HepG2 (cell line): Measurements from ENCODE around the gene HOXA4. TPM values are rescaled to one million over a fixed set of nuclear protein-coding genes. Genes with fewer than 3 reads are reported as not detected.

Experiments
- CREM ChIP-seq, 2 experiments: sonication (generic) in 1 of 2; formaldehyde crosslinking in 1 of 2; IDR thresholded peaks; 2 replicates each; pipeline versions ENCODE4 v1.4.0 to v1.6.1; 2016 to 2020; ENCODE audit warnings: antibody characterized with exemption in 1 of 2, mild to moderate bottlenecking in 1 of 2, missing genetic modification reagents in 1 of 2
- GATAD2A ChIP-seq: IDR thresholded peaks from 2 replicates; pipeline ENCODE4 v1.6.1; 2016
- GFI1 ChIP-seq: sonication (generic); formaldehyde crosslinking; IDR thresholded peaks from 2 replicates; pipeline ENCODE4 v1.5.0; 2020; ENCODE audit warnings: missing genetic modification reagents, mild to moderate bottlenecking, borderline replicate concordance
- KDM5A ChIP-seq: fragments of 200-600 bp; sonication (generic); IDR thresholded peaks from 2 replicates; pipeline ENCODE4 v1.7.0; 2018; ENCODE audit warnings: antibody characterized with exemption, mild to moderate bottlenecking, low read length, borderline replicate concordance
- MAZ ChIP-seq, 2 experiments: sonication (generic) in 1 of 2; formaldehyde crosslinking in 1 of 2; IDR thresholded peaks; 2 replicates each; pipeline versions ENCODE4 v1.5.0 to v1.6.1; 2012 to 2020; ENCODE audit warnings: low read depth in 2 of 2, mild to moderate bottlenecking in 2 of 2, borderline replicate concordance in 1 of 2, improper control_type of control experiment in 1 of 2, low read length in 1 of 2, missing genetic modification reagents in 1 of 2, moderate library complexity in 1 of 2
- MXI1 ChIP-seq: IDR thresholded peaks from 3 replicates; pipeline ENCODE4 v1.6.1; 2012; ENCODE audit warnings: low read depth, low read length, inconsistent platforms, borderline replicate concordance
- SALL1 ChIP-seq: sonication (generic); formaldehyde crosslinking; IDR thresholded peaks from 2 replicates; pipeline ENCODE4 v1.8.0; 2022; ENCODE audit warnings: mild to moderate bottlenecking, missing genetic modification reagents
- STAG1 ChIP-seq: sonication (generic); formaldehyde crosslinking; IDR thresholded peaks from 2 replicates; pipeline ENCODE4 v1.4.0; 2020; ENCODE audit warnings: missing genetic modification reagents
- ZC3H13 ChIP-seq: sonication (generic); formaldehyde crosslinking; IDR thresholded peaks from 2 replicates; pipeline ENCODE4 v1.8.1; 2023; ENCODE audit warnings: mild to moderate bottlenecking, missing genetic modification reagents, moderate library complexity
- ZNF318 ChIP-seq: sonication (generic); formaldehyde crosslinking; IDR thresholded peaks from 2 replicates; pipeline ENCODE4 v1.4.0; 2020; ENCODE audit warnings: mild to moderate bottlenecking, missing genetic modification reagents
- polyA plus RNA-seq, 8 experiments: library from polyadenylated mRNA; depleted of rRNA in 3 of 8; stranded (reverse) in 7 of 8; unstranded in 1 of 8; fragments of >200 nt; fragmentation: Illumina TruSeq in 4 of 8; extraction: Trizol in 4 of 8; gene quantifications; 2 replicates each; pipeline versions ENCODE4 v1.2.1 to v1.2.3, GENCODE V29; 2011 to 2016; ENCODE audit warnings: low read depth in 4 of 8, missing spikeins in 1 of 8, mixed read lengths in 1 of 8; ENCODE audit not compliant: insufficient read depth in 1 of 8
- total RNA-seq, 5 experiments: library from RNA; depleted of rRNA; stranded (reverse); fragments of >200 nt; fragmentation: Illumina TruSeq; extraction: Trizol; gene quantifications; 2 replicates each; pipeline ENCODE4 v1.2.3, GENCODE V29; 2016; ENCODE audit warnings: low read depth in 1 of 5
- TF ChIP-seq, protein P1 (sequence below): sonication (generic); formaldehyde crosslinking; IDR thresholded peaks from 2 replicates; pipeline ENCODE4 v1.9.0; 2022; ENCODE audit warnings: missing genetic modification reagents, mild to moderate bottlenecking, borderline replicate concordance
- TF ChIP-seq, protein P2 (sequence below): sonication (generic); formaldehyde crosslinking; IDR thresholded peaks from 2 replicates; pipeline ENCODE4 v1.5.0; 2020; ENCODE audit warnings: mild to moderate bottlenecking, missing genetic modification reagents, moderate library complexity

Gene HOXA4
- total and polyA plus RNA-seq, 2 of the 13 experiments (the other 11 are each of a cell fraction or from before 2014, with no cell fraction given): 2.4 to 5.4 TPM

- TF ChIP-seq, protein P1, sequence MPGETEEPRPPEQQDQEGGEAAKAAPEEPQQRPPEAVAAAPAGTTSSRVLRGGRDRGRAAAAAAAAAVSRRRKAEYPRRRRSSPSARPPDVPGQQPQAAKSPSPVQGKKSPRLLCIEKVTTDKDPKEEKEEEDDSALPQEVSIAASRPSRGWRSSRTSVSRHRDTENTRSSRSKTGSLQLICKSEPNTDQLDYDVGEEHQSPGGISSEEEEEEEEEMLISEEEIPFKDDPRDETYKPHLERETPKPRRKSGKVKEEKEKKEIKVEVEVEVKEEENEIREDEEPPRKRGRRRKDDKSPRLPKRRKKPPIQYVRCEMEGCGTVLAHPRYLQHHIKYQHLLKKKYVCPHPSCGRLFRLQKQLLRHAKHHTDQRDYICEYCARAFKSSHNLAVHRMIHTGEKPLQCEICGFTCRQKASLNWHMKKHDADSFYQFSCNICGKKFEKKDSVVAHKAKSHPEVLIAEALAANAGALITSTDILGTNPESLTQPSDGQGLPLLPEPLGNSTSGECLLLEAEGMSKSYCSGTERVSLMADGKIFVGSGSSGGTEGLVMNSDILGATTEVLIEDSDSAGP (CRISPR knock-in tag): 0 out of 2 replicates have a peak, but pooled peaks have one; percentile 45
- no peak for TF ChIP-seq GATAD2A (CRISPR knock-in tag)
- no peak for TF ChIP-seq MAZ (IDR thresholded peaks at IDR 0.05; ENCODE audit: borderline replicate concordance, low read depth, low read length)
- TF ChIP-seq MAZ (CRISPR knock-in tag; IDR thresholded peaks at IDR 0.05; ENCODE audit: low read depth): 0 out of 2 replicates have a peak, but pooled peaks have one; percentile 25
- peak; percentile 49; the same call in 1 of the 2 replicates for TF ChIP-seq KDM5A
- TF ChIP-seq STAG1 (CRISPR knock-in tag): peak; percentile 92
- TF ChIP-seq SALL1: peak; percentile 49
- TF ChIP-seq ZC3H13 (CRISPR knock-in tag): peak; percentile 63
- 0 out of 2 replicates have a peak, but pooled peaks have one; percentile 25 for TF ChIP-seq GFI1
- peak; percentile 15; the same call in 1 of the 2 replicates for TF ChIP-seq CREM (IDR thresholded peaks at IDR 0.05)
- TF ChIP-seq CREM (CRISPR knock-in tag; IDR thresholded peaks at IDR 0.05): no peak
- no peak for TF ChIP-seq ZNF318
- TF ChIP-seq MXI1: peak; percentile 20; the same call in 1 of the 3 replicates
- TF ChIP-seq, protein P2, sequence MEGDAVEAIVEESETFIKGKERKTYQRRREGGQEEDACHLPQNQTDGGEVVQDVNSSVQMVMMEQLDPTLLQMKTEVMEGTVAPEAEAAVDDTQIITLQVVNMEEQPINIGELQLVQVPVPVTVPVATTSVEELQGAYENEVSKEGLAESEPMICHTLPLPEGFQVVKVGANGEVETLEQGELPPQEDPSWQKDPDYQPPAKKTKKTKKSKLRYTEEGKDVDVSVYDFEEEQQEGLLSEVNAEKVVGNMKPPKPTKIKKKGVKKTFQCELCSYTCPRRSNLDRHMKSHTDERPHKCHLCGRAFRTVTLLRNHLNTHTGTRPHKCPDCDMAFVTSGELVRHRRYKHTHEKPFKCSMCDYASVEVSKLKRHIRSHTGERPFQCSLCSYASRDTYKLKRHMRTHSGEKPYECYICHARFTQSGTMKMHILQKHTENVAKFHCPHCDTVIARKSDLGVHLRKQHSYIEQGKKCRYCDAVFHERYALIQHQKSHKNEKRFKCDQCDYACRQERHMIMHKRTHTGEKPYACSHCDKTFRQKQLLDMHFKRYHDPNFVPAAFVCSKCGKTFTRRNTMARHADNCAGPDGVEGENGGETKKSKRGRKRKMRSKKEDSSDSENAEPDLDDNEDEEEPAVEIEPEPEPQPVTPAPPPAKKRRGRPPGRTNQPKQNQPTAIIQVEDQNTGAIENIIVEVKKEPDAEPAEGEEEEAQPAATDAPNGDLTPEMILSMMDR (CRISPR knock-in tag): peak; percentile 77
These were observed 12.7 kb upstream of the HOXA4 start, which contains the start of gene HOXA5 (continued) for GRCh38 chr7:27143023-27143949.
